ENCODE data around the gene C17orf78.
"Not testable (repeated sequence)": the region's sequence is repeated elsewhere in the genome, so short reads cannot be mapped to it uniquely, and the experiment has no call there.

Gene C17orf78

DNA sequence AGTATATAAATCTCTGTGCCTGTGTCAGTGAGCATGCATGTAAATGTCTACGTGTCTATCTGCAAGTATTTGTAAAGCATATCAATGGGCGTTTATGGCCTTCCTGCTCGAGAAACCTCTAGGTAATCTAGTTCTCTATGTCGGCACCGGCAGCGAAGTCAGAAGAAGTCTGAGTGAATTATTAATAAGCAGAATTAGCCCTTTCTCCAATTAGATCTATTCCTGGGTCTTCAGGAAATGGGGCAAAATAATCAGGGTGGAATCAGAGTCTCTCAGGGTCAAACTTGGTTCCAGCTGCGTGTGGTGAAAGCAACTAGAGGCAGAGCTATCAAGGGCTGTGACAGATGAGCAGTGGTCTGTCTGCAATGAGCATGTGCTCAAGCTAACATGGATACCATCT is at the start of gene C17orf78:
Gene C17orf78 (plus strand): TSS at position 280 of the 400 bp plus-strand sequence. CDS start 108 bp downstream, at position 388.
- DNase-seq (ENCODE audit: low spot score) = no peak

DNA sequence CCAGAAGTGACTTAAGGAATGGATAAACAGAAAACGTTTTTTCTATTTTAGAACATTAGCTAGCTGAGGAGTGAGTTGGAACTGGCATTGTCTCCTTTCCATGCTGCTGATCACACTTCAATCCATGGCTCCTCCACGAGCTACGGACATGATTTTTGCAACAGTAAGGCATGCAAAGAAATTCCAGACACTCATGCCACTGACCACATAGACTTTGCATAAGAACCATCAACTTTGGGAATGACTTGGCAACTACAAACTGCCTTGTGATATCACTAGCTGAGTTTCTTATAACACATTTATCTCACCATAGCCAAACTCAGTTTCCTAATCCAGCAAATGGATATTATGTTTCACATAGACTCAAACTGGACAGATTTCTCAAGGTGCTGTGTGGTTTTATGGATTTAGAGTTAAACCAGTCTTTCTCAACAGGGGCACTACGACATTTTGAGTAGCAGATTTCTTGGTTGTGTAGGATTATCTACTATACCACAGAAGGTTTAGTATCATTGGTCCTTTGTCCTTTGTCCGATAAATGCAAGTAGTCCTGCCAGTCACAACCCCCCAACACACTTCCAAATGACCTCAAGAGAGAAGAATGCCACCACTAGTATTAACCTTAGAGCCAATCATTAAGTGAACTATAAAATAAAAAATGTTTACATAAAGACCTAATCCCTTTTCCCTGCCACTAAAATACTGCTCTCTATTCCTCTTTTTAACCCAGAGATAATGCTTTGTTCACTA is 48.3 kb upstream of the C17orf78 start:
- DNase-seq (ENCODE audit: low spot score) = no peak

DNA sequence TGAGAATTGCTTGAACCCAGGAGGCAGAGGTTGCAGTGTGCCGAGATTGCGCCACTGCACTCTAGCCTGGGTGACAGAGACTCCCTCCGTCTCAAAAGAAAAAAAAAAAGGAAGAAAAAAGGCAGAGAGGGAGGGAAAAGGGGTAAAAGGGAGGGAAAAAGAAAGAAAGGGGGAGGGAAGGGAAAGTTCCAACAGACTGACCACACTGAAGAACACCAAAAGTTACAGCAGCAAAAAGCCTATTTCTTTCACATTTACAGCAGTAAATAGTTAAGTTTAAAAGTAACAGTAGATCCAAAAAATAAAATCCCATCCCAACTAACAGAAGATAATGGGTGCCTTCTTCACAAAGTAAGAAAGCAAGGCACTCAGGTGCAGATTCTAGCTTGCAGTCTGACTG is 36.9 kb upstream of the C17orf78 start:
- DNase-seq (ENCODE audit: low spot score) = no peak

GRCh38 chr17:37339321-37339720 is 36.5 kb upstream of the C17orf78 start:
- DNase-seq (ENCODE audit: low spot score) = no peak

- DNase-seq (ENCODE audit: low spot score) = no peak
Measured at GRCh38 chr17:37340804-37341203, 35.0 kb upstream of the C17orf78 start.

DNA sequence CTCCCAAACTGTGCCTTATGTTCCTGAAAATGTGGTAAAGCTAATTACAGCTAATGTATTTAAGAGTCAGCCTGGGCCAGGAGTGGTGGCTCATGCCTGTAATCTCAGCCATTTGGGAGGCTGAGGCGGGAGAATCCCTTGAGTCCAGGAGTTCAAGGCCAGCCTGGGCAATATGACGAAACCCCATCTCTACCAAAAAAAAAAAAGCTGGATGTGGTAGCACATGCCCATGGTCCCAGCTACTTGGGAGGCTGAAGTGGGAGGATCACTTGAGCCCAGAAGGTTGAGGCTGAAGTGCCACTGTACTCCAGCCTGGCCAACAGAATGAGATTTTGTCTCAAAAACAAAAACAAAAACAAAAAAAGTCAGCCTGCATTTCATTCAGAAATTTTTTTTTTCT is 33.2 kb upstream of the C17orf78 start:
- no peak for DNase-seq (ENCODE audit: low spot score)

GRCh38 chr17:37344519-37344918 is 31.3 kb upstream of the C17orf78 start:
- no peak for DNase-seq (ENCODE audit: low spot score)

DNA sequence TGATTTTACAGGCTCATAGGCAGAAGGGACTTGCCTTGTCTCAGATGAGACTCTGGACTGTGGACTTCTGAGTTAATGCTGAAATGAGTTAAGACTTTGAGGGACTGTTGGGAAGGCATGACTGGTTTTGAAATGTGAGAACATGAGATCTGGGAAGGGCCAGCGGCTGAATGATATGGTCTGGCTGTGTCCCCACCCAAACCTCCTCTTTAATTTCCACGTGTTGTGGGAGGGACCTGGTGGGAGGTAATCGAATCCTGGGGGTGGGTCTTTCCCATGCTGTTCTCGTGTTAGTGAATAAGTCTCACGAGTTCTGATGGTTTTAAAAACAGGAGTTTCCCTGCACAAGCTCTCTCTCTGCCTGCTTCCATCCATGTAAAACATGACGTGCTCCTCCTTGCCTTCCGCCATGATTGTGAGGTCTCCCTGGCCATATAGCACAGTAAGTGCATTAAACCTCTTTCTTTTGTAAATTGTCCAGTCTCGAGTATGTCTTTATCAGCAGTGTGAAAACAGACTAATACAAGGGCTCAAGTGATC is 28.9 kb upstream of the C17orf78 start:
- not testable (repeated sequence) for DNase-seq (ENCODE audit: low spot score)

GRCh38 chr17:37356796-37357569 is 18.8 kb upstream of the C17orf78 start:
- not testable (repeated sequence) for DNase-seq (ENCODE audit: low spot score)

- peak; percentile 79 for DNase-seq (ENCODE audit: low spot score)
Measured at GRCh38 chr17:37358098-37358829, 17.5 kb upstream of the C17orf78 start.

GRCh38 chr17:37358830-37359681 is 16.7 kb upstream of the C17orf78 start:
- peak; percentile 97 for DNase-seq (ENCODE audit: low spot score)

DNA sequence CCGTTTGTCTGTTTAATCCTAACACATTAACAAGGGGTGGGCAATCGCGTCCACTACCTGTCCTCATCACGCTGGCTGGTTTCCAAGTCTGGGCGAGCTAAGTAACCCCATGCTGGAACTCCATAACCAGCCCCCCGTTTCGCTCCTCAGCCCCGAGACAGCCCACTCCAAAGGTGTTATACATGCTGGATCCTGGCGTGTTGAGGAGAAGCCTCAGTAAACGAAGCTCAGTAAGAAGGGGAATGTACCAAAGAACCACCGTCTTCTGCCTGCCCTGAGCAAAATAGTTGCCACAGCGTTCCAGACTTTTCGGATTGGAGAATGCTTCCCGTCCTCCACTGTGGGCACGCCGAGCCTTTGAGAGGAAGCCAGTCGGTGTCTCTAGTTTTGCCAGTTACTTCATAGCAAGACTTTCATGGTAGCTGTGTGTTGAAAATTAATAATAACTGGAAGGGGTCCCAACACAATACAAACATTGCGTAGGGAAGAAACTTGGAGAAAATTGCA is 16.1 kb upstream of the C17orf78 start:
- DNase-seq (ENCODE audit: low spot score) = no peak

- DNase-seq (ENCODE audit: low spot score) = no peak
Measured at GRCh38 chr17:37360632-37361031, 15.2 kb upstream of the C17orf78 start.

DNA sequence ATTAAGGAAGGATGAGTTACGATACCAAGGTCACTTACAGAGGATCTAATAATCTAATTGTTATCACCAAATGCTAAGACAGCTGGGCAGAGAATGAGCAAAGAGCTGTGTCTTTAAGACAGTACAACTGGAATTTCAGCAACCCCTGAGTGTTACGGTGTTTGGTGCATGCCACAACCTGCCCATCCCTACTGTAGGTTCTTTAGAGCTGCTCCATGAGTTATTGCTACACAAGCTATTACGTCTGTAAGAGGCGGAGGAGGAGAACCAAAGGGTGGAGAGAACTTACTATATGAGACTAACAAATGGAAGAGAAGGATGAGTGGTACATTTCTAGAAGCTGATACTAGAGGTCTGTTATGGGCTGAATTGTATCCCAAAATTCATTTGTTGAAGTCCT is 14.2 kb upstream of the C17orf78 start:
- no peak for DNase-seq (ENCODE audit: low spot score)

DNA sequence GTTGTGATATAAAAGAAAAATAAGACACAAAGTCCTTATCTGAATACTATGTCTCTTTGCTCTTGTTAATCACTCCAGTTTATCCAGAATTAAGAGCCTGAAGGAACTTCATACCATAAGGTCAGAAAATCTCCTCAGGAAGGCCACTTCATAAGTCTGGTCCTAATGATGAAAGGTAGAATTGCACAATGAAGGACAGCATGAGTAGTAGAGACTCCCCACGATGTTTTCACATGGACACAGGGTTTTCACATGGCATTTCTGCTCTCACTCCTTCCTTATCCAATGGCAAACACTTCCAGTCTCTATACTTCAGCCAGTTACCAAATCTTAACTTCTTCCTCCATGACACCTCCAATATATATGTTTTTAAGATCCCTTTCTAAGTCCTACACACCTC is 10.2 kb upstream of the C17orf78 start:
- no peak for DNase-seq (ENCODE audit: low spot score)

- peak; percentile 29 for DNase-seq (ENCODE audit: low spot score)
Measured at GRCh38 chr17:37368577-37368976, 7.2 kb upstream of the C17orf78 start.

DNA sequence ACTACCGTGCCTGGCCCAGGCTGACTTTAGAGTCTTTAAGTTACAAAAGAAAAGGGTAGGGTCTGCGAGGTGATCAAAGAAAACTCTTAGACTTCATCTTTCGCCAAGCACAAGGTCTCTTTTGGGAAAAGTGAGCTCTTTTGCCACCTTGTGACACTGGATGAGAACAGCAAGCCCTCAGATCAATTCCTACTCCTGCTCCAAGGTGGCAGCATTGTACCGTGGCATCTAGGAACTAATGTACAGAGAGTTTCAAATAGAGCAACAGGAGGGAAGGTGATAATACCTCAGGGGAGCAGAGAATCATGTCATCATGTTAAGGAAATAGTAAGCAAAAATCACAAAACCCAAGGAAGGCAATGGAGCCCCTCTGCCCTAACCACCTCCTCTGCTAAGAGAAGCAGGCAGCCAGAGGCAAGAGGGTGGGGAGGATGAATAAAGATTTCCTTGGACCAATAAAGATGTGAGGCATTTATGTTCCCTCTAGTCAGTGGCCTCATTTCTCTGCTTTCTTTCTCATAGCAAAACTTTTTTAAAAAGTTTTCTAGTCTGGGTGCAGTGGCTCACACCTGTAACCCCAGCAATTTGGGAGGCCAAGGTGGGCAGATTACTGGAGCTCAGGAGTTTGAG is 2.1 kb upstream of the C17orf78 start:
- DNase-seq (ENCODE audit: low spot score) = peak; percentile 87

DNA sequence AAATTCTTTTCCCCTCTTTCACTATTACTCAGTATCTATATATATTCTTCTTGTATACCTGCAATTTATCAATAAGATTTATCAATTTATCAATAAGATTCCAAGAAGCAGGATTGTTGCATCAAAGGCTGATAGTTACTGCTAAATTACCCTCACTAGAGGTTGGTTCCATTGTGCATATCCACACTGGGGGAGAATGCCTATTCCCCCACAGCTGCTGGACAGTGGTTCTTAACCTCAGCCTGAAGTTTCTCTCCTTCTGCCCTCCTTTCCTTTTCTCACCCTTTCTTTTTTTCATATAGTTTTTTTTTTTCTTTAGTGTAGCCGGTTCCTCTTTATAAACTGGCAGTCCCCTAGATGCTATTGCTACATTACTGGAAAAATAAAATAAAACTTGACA is 6.3 kb downstream of the C17orf78 start:
- no peak for DNase-seq (ENCODE audit: low spot score)

GRCh38 chr17:37384560-37385149 is 8.9 kb downstream of the C17orf78 start:
- DNase-seq (ENCODE audit: low spot score) = no peak

DNA sequence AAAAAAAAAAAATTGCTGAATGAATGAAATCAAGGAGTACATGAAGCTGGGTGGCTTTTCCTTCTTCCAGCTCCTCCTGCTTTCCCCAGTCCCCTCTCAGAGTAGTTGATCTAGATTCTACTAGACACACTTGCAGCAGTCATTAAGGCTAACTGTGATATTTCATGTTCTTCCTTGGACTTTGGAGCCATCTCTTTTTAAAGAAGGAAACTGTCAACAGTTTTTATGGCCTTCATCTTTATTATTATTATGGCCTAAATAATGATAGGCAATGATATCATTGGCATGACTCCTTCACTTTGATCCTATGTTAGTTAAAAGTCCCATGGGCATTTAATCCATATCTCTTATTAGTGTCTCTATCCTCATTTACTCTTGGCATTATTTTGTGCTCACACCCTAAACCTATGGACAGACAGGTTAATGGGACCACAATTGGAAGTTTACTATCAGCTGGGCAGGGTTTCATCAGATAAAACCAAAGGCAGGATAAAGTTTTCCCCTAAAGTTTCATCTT is 9.7 kb downstream of the C17orf78 start:
- DNase-seq (ENCODE audit: low spot score) = no peak

Data from RKO (cell line).